ENCODE measurements around the gene KRT74. TPM values are rescaled to one million over a fixed set of nuclear protein-coding genes. Genes with fewer than 3 reads are reported as not detected.
"Not testable (repeated sequence)": the region's sequence is repeated elsewhere in the genome, so short reads cannot be mapped to it uniquely, and the experiment has no call there.

The KRT74 gene
- total and polyA plus RNA-seq, 10 donors = not detected

- H3K27me3 ChIP-seq (replicated peaks in 1 of 7) = peaks cover 0 to 50% (median 14%) of the 10 kb centered on the region in 7 donors
- 85 to 91% (median 87%) methylated on average over 12 of the region's 12 CpGs for whole genome bisulfite sequencing, 5 donors
Observed at GRCh38 chr12:52600475-52600874, 26.8 kb upstream of the KRT74 start.

GRCh38 chr12:52600071-52600470 lies 26.4 kb upstream of the KRT74 start:
- no peak for DNase-seq
- no peak overlapping the region for H3K27ac ChIP-seq
- WGBS, 5 donors = 48 to 63% (median 54%) methylated on average over 2 of the region's 2 CpGs
- H3K27me3 ChIP-seq (replicated peaks in 1 of 7) = peaks cover 0 to 50% (median 14%) of the 10 kb centered on the region in 7 donors
- intact Hi-C loops (cut with DNase I; ENCODE audit: low total_unique reads) = no loop called here
- peaks cover 0 to 6% (median 0%) of the 10 kb centered on the region in 6 donors for H3K4me1 ChIP-seq
- H3K36me3 ChIP-seq = no peaks in the 10 kb centered on the region
- no peak overlapping the region for H3K4me3 ChIP-seq
- H3K9me3 ChIP-seq = no peaks in the 10 kb centered on the region
- TF ChIP-seq POLR2A (IDR thresholded peaks at IDR 0.05) (no peak), POLR2AphosphoS5 (IDR thresholded peaks at IDR 0.05) (no peak), CTCF (IDR thresholded peaks at IDR 0.05 in 8 of 11, conservative IDR thresholded peaks at IDR 0.05 in 3 of 11) (no peak)

More at GRCh38 chr12:52600475-52600874, 26.8 kb upstream of the KRT74 start:
- Histone ChIP-seq H3K36me3 (no peaks in the 10 kb centered on the region), H3K4me3 (no peak overlapping the region), H3K4me1 (peaks cover 0 to 6% (median 0%) of the 10 kb centered on the region in 6 donors), H3K27ac (no peak overlapping the region), H3K9me3 (no peaks in the 10 kb centered on the region)
- TF ChIP-seq POLR2A (IDR thresholded peaks at IDR 0.05) (no peak), POLR2AphosphoS5 (IDR thresholded peaks at IDR 0.05) (no peak), CTCF (IDR thresholded peaks at IDR 0.05 in 8 of 11, conservative IDR thresholded peaks at IDR 0.05 in 3 of 11) (no peak)
- intact Hi-C loops (cut with DNase I; ENCODE audit: low total_unique reads) = no loop called here
- no peak for DNase-seq

- no peak overlapping the region for H3K27ac ChIP-seq
- WGBS, 5 donors = 82 to 89% (median 87%) methylated on average over 5 of the region's 5 CpGs
- H3K9me3 ChIP-seq = no peaks in the 10 kb centered on the region
- H3K4me1 ChIP-seq = peaks cover 0 to 6% (median 0%) of the 10 kb centered on the region in 6 donors
- no peaks in the 10 kb centered on the region for H3K36me3 ChIP-seq
- TF ChIP-seq POLR2AphosphoS5 (IDR thresholded peaks at IDR 0.05) (no peak), CTCF (IDR thresholded peaks at IDR 0.05 in 8 of 11, conservative IDR thresholded peaks at IDR 0.05 in 3 of 11) (no peak), POLR2A (IDR thresholded peaks at IDR 0.05) (no peak)
- intact Hi-C loops (cut with DNase I; ENCODE audit: low total_unique reads) = no loop called here
- H3K4me3 ChIP-seq = no peak overlapping the region
- H3K27me3 ChIP-seq (replicated peaks in 1 of 7) = peaks cover 0 to 53% (median 14%) of the 10 kb centered on the region in 7 donors
- no peak for DNase-seq
Observed at GRCh38 chr12:52598966-52599365, 25.3 kb upstream of the KRT74 start.

GRCh38 chr12:52594237-52594636 lies 20.6 kb upstream of the KRT74 start:
- H3K27me3 ChIP-seq (replicated peaks in 1 of 7) = peaks cover 0 to 34% (median 0%) of the 10 kb centered on the region in 7 donors
- intact Hi-C loops (cut with DNase I; ENCODE audit: low total_unique reads) = not testable (repeated sequence)

GRCh38 chr12:52591521-52591920 lies 17.9 kb upstream of the KRT74 start:
- H3K27ac ChIP-seq = no peak overlapping the region
- peaks cover 0 to 28% (median 0%) of the 10 kb centered on the region in 7 donors for H3K27me3 ChIP-seq (replicated peaks in 1 of 7)
- intact Hi-C loops (cut with DNase I; ENCODE audit: low total_unique reads) = no loop called here
- no peaks in the 10 kb centered on the region for H3K9me3 ChIP-seq
- DNase-seq = no peak
- no peak overlapping the region for H3K4me3 ChIP-seq
- H3K4me1 ChIP-seq = no peaks in the 10 kb centered on the region
- H3K36me3 ChIP-seq = no peaks in the 10 kb centered on the region
- 89 to 96% (median 92%) methylated on average over 11 of the region's 11 CpGs for WGBS, 5 donors
- TF ChIP-seq POLR2AphosphoS5 (IDR thresholded peaks at IDR 0.05) (no peak), CTCF (IDR thresholded peaks at IDR 0.05 in 8 of 11, conservative IDR thresholded peaks at IDR 0.05 in 3 of 11) (no peak), POLR2A (IDR thresholded peaks at IDR 0.05) (no peak)

More at GRCh38 chr12:52594237-52594636, 20.6 kb upstream of the KRT74 start:
- H3K36me3 ChIP-seq, H3K9me3 ChIP-seq, H3K4me3 ChIP-seq, DNase-seq, H3K4me1 ChIP-seq, H3K27ac ChIP-seq: not testable (repeated sequence)
- 83 to 97% (median 92%) methylated on average over 4 of the region's 4 CpGs for WGBS, 5 donors
